GM19455 (cell line): Measurements from ENCODE around the gene IGSF9B.

Experiments
- ATAC-seq: cut with Tn5 transposase; IDR thresholded peaks from one replicate; pipeline ENCODE4 v1.9.1; 2021; ENCODE audit not compliant: unreplicated experiment

The IGSF9B gene

GRCh38 chr11:133985981-133986944 lies 29.5 kb upstream of the IGSF9B start:
- no peak for ATAC-seq

GRCh38 chr11:133984828-133985227 lies 28.1 kb upstream of the IGSF9B start:
- ATAC-seq = peak; percentile 64

- no peak for ATAC-seq
Measured at GRCh38 chr11:133983660-133984316, 27.0 kb upstream of the IGSF9B start.

GRCh38 chr11:133982876-133983275 lies 26.1 kb upstream of the IGSF9B start:
- ATAC-seq = no peak

- ATAC-seq = no peak
Measured at GRCh38 chr11:133982151-133982550, 25.4 kb upstream of the IGSF9B start.

- no peak for ATAC-seq
Measured at GRCh38 chr11:133981156-133981555, 24.4 kb upstream of the IGSF9B start.

- no peak for ATAC-seq
Measured at GRCh38 chr11:133980665-133981064, 23.9 kb upstream of the IGSF9B start.

GRCh38 chr11:133978794-133979193 lies 22.0 kb upstream of the IGSF9B start:
- ATAC-seq = no peak

GRCh38 chr11:133977067-133977677 lies 20.4 kb upstream of the IGSF9B start:
- peak; percentile 97 for ATAC-seq

- no peak for ATAC-seq
Measured at GRCh38 chr11:133975488-133975849, 18.7 kb upstream of the IGSF9B start.

- no peak for ATAC-seq
Measured at GRCh38 chr11:133974836-133975487, 18.2 kb upstream of the IGSF9B start.

- ATAC-seq = no peak
Measured at GRCh38 chr11:133971881-133972280, 15.1 kb upstream of the IGSF9B start.

GRCh38 chr11:133969112-133969511 lies 12.3 kb upstream of the IGSF9B start:
- ATAC-seq = no peak

- no peak for ATAC-seq
Measured at GRCh38 chr11:133968300-133968699, 11.5 kb upstream of the IGSF9B start.

GRCh38 chr11:133967599-133968238 lies 11.0 kb upstream of the IGSF9B start:
- no peak for ATAC-seq

- ATAC-seq = no peak
Measured at GRCh38 chr11:133966921-133967598, 10.3 kb upstream of the IGSF9B start.

- no peak for ATAC-seq
Measured at GRCh38 chr11:133966172-133966651, 9.4 kb upstream of the IGSF9B start.

- no peak for ATAC-seq
Measured at GRCh38 chr11:133965031-133965601, 8.3 kb upstream of the IGSF9B start.

- no peak for ATAC-seq
Measured at GRCh38 chr11:133964356-133964755, 7.6 kb upstream of the IGSF9B start.

- no peak for ATAC-seq
Measured at GRCh38 chr11:133961890-133962289, 5.1 kb upstream of the IGSF9B start.
